CD8-positive, alpha-beta memory T cell (primary cell): ENCODE data around the gene CENPX. TPM values are rescaled to one million over a fixed set of nuclear protein-coding genes. Genes with fewer than 3 reads are reported as not detected.

Source experiments
- CTCF ChIA-PET: fragments of 350-600 bp; sonication (Branson Sonifier 250); formaldehyde crosslinking; loops from one replicate; lab custom pipeline; 2021; ENCODE audit warnings: antibody characterized with exemption; lab: Charles Lee
- POLR2A ChIA-PET: fragments of 350-600 bp; sonication (Branson Sonifier 250); formaldehyde crosslinking; loops from one replicate; lab custom pipeline; 2021; ENCODE audit warnings: antibody characterized with exemption; lab: Charles Lee
- DNase-seq, 5 donors: peaks; one replicate each; pipeline versions ENCODE4 v3.0.0 to v3.0.0-alpha.2; 2020 to 2022; ENCODE audit warnings: mixed read lengths in 1 of 5
- H3K27ac ChIP-seq: one replicate; pipeline ENCODE4 v1.7.0; 2013; ENCODE audit warnings: low read depth, mild to moderate bottlenecking, low read length, moderate library complexity
- H3K27me3 ChIP-seq: 2 replicates; pipeline ENCODE4 v1.7.0; 2013; ENCODE audit warnings: low read length, mild to moderate bottlenecking; ENCODE audit not compliant: insufficient read depth, poor library complexity, severe bottlenecking
- H3K36me3 ChIP-seq: 2 replicates; pipeline ENCODE4 v1.7.0; 2013; ENCODE audit warnings: mild to moderate bottlenecking, low read length, moderate library complexity; ENCODE audit not compliant: insufficient read depth
- H3K4me1 ChIP-seq: 2 replicates; pipeline ENCODE4 v1.7.0; 2013; ENCODE audit warnings: mild to moderate bottlenecking, low read length, moderate library complexity; ENCODE audit not compliant: insufficient read depth
- H3K4me3 ChIP-seq: 2 replicates; pipeline ENCODE4 v1.7.0; 2013; ENCODE audit warnings: mild to moderate bottlenecking, low read length
- H3K9me3 ChIP-seq: 2 replicates; pipeline ENCODE4 v1.7.0; 2013; ENCODE audit warnings: mild to moderate bottlenecking, low read length
- H3K27ac Mint-ChIP-seq, 8 donors: one replicate each; pipeline ENCODE4 v1.8.0; 2020 to 2021; ENCODE audit warnings: mixed read lengths in 8 of 8, mild to moderate bottlenecking in 6 of 8, inconsistent platforms in 3 of 8, moderate library complexity in 3 of 8
- H3K27me3 Mint-ChIP-seq, 2 donors: one replicate each; pipeline ENCODE4 v1.8.0; 2020 to 2021; ENCODE audit warnings: mixed read lengths in 2 of 2, mild to moderate bottlenecking in 1 of 2, moderate library complexity in 1 of 2
- H3K36me3 Mint-ChIP-seq, 3 donors: one replicate each; pipeline ENCODE4 v1.8.0; 2020 to 2021; ENCODE audit warnings: mixed read lengths in 3 of 3, inconsistent platforms in 1 of 3, mild to moderate bottlenecking in 1 of 3
- H3K4me1 Mint-ChIP-seq, 3 donors: one replicate each; pipeline ENCODE4 v1.8.0; 2020 to 2021; ENCODE audit warnings: mixed read lengths in 3 of 3, inconsistent platforms in 1 of 3, mild to moderate bottlenecking in 1 of 3
- H3K4me3 Mint-ChIP-seq, 7 donors: one replicate each; pipeline ENCODE4 v1.8.0; 2020 to 2021; ENCODE audit warnings: mixed read lengths in 7 of 7, mild to moderate bottlenecking in 6 of 7, moderate library complexity in 4 of 7, inconsistent platforms in 2 of 7
- H3K9me3 Mint-ChIP-seq, 5 donors: one replicate each; pipeline ENCODE4 v1.8.0; 2020 to 2022; ENCODE audit warnings: mixed read lengths in 5 of 5, mild to moderate bottlenecking in 3 of 5, moderate library complexity in 2 of 5, inconsistent platforms in 1 of 5
- polyA plus RNA-seq: library from polyadenylated mRNA; unstranded; fragments of 300-500 nt; fragmentation: Illumina TruSeq; gene quantifications from one replicate; pipeline ENCODE4 v1.2.3, GENCODE V29; 2021
- total RNA-seq, 2 experiments: library from RNA; stranded (reverse); gene quantifications; one replicate each; pipeline ENCODE4 v1.2.3, GENCODE V29; 2021

CENPX gene
- total and polyA plus RNA-seq, 3 experiments from 2014 or later: 56.7 to 158 (median 143) TPM

GRCh38 chr17:82023447-82024241 is 966 bp upstream of the CENPX start:
- POLR2A ChIA-PET: interaction anchor here (1.0 to 2.3 kb wide), 5 partner anchors 14 to 320 kb away, joined by 3 to 10 read pairs (median 6); partner anchors contain the start of genes DCXR, FASN and MRPL12
- H3K27ac Mint-ChIP-seq: peak overlapping the region in 3 of 8 donors; percentile 33 to 51 (median 50)
- Histone ChIP-seq H3K4me1 (peaks cover 26% of the 10 kb centered on the region), H3K36me3 (peaks cover 3% of the 10 kb centered on the region), H3K4me3 (peak overlapping the region; percentile 64), H3K9me3 (no peaks in the 10 kb centered on the region), H3K27me3 (no peaks in the 10 kb centered on the region), H3K27ac (peak overlapping the region; percentile 38)
- H3K4me1 Mint-ChIP-seq: peaks cover 17 to 34% (median 21%) of the 10 kb centered on the region in 3 donors
- peaks cover 0 to 2% of the 10 kb centered on the region in 2 donors for H3K27me3 Mint-ChIP-seq
- H3K36me3 Mint-ChIP-seq: peaks cover 0 to 3% (median 0%) of the 10 kb centered on the region in 3 donors
- DNase-seq: peak in 2 of 5 donors; percentile 14 to 15
- CTCF ChIA-PET: interaction anchor here (3.9 to 6.0 kb wide), 2 partner anchors 13 to 62 kb away, joined by 16 to 83 read pairs; partner anchors contain the start of genes DCXR and NOTUM
- H3K9me3 Mint-ChIP-seq: no peaks in the 10 kb centered on the region
- peak overlapping the region; percentile 75 to 93 (median 84) for H3K4me3 Mint-ChIP-seq

GRCh38 chr17:82022981-82023446 is 336 bp upstream of the CENPX start, which contains the start of gene LRRC45:
Gene LRRC45 (plus strand): TSS chr17:82023305. CDS start chr17:82023644, 339 bp downstream.
- Histone ChIP-seq H3K36me3 (peaks cover 6% of the 10 kb centered on the region), H3K4me1 (peaks cover 26% of the 10 kb centered on the region), H3K27ac (peak within 1 kb of the TSS; percentile 61), H3K27me3 (no peaks in the 10 kb centered on the region), H3K9me3 (no peaks in the 10 kb centered on the region), H3K4me3 (peak within 1 kb of the TSS; percentile 70)
- peak; percentile 99 to 100 (median 100) for DNase-seq
- POLR2A ChIA-PET: interaction anchor here (0.8 to 2.3 kb wide), 9 partner anchors 15 to 496 kb away, joined by 3 to 10 read pairs (median 5); partner anchors contain the start of genes CSNK1D, DCXR, FASN and FOXK2
- Mint-ChIP-seq H3K27ac (peak within 1 kb of the TSS in 6 of 8 donors; percentile 56 to 85 (median 70)), H3K9me3 (no peaks in the 10 kb centered on the region), H3K4me3 (peak within 1 kb of the TSS; percentile 83 to 93 (median 85)), H3K27me3 (peaks cover 0 to 2% of the 10 kb centered on the region in 2 donors), H3K36me3 (peaks cover 0 to 8% (median 0%) of the 10 kb centered on the region in 3 donors), H3K4me1 (peaks cover 17 to 34% (median 21%) of the 10 kb centered on the region in 3 donors)
- CTCF ChIA-PET: interaction anchor here (0.7 to 6.0 kb wide), 4 partner anchors 8 to 132 kb away, joined by 3 to 83 read pairs (median 20); partner anchors contain the start of genes DCXR, NOTUM and RAC3

GRCh38 chr17:82021900-82022309 is 773 bp downstream of the CENPX start:
- ChIA-PET CTCF (interaction anchor here (0.8 to 6.0 kb wide), 7 partner anchors 9 to 133 kb away, joined by 3 to 83 read pairs (median 5); partner anchors contain the start of genes DCXR, NOTUM and RAC3), POLR2A (interaction anchor here (0.9 to 2.3 kb wide), 5 partner anchors 16 to 251 kb away, joined by 3 to 10 read pairs (median 5); partner anchors contain the start of genes CSNK1D and DCXR)
- Histone ChIP-seq H3K36me3 (peaks cover 6% of the 10 kb centered on the region), H3K4me1 (peaks cover 26% of the 10 kb centered on the region), H3K4me3 (peak overlapping the region; percentile 70), H3K27ac (peak overlapping the region; percentile 61), H3K27me3 (no peaks in the 10 kb centered on the region), H3K9me3 (no peaks in the 10 kb centered on the region)
- H3K4me1 Mint-ChIP-seq: peaks cover 17 to 34% (median 21%) of the 10 kb centered on the region in 3 donors
- H3K27me3 Mint-ChIP-seq: peaks cover 0 to 2% of the 10 kb centered on the region in 2 donors
- H3K4me3 Mint-ChIP-seq: peak overlapping the region; percentile 83 to 93 (median 85)
- DNase-seq: no peak
- H3K36me3 Mint-ChIP-seq: peaks cover 0 to 8% (median 0%) of the 10 kb centered on the region in 3 donors
- H3K27ac Mint-ChIP-seq: peak overlapping the region in 5 of 8 donors; percentile 62 to 85 (median 71)
- H3K9me3 Mint-ChIP-seq: no peaks in the 10 kb centered on the region

GRCh38 chr17:82021107-82021899 is 1.4 kb downstream of the CENPX start:
- Mint-ChIP-seq H3K36me3 (peaks cover 0 to 8% (median 0%) of the 10 kb centered on the region in 3 donors), H3K27ac (peak overlapping the region in 6 of 8 donors; percentile 56 to 85 (median 70)), H3K9me3 (no peaks in the 10 kb centered on the region), H3K4me1 (peaks cover 17 to 34% (median 21%) of the 10 kb centered on the region in 3 donors), H3K4me3 (peak overlapping the region; percentile 83 to 93 (median 85)), H3K27me3 (peaks cover 0 to 2% of the 10 kb centered on the region in 2 donors)
- ChIA-PET CTCF (interaction anchor here (0.8 to 6.0 kb wide), 7 partner anchors 10 to 134 kb away, joined by 3 to 83 read pairs (median 5); partner anchors contain the start of genes DCXR, NOTUM and RAC3), POLR2A (interaction anchor here (1.4 to 1.7 kb wide), 2 partner anchors 61 to 151 kb away, joined by 5 to 12 read pairs; partner anchors contain the start of gene NOTUM)
- H3K4me3 ChIP-seq: peak overlapping the region; percentile 70
- H3K9me3 ChIP-seq: no peaks in the 10 kb centered on the region
- peaks cover 26% of the 10 kb centered on the region for H3K4me1 ChIP-seq
- DNase-seq: peak in 4 of 5 donors; percentile 20 to 72 (median 50)
- H3K27ac ChIP-seq: peak overlapping the region; percentile 61
- H3K36me3 ChIP-seq: peaks cover 6% of the 10 kb centered on the region
- H3K27me3 ChIP-seq: no peaks in the 10 kb centered on the region

- H3K27me3 ChIP-seq: no peaks in the 10 kb centered on the region
- Mint-ChIP-seq H3K9me3 (no peaks in the 10 kb centered on the region), H3K27me3 (peaks cover 0 to 2% of the 10 kb centered on the region in 2 donors), H3K4me1 (peaks cover 17 to 34% (median 21%) of the 10 kb centered on the region in 3 donors), H3K4me3 (peak overlapping the region in 5 of 7 donors; percentile 12 to 85 (median 61)), H3K36me3 (peaks cover 0 to 8% (median 0%) of the 10 kb centered on the region in 3 donors), H3K27ac (peak overlapping the region in 1 of 8 donors; percentile 70)
- DNase-seq: no peak
- peaks cover 6% of the 10 kb centered on the region for H3K36me3 ChIP-seq
- no peak overlapping the region for H3K27ac ChIP-seq
- no peaks in the 10 kb centered on the region for H3K9me3 ChIP-seq
- ChIA-PET POLR2A (interaction anchor here (1.4 kb wide), 1 partner anchor 60 kb away, joined by 12 read pairs; the partner anchor contains the start of gene NOTUM), CTCF (interaction anchor here (1.0 to 6.0 kb wide), 12 partner anchors 11 to 134 kb away, joined by 3 to 83 read pairs (median 4); partner anchors contain the start of genes DCXR, NOTUM, PYCR1 and RAC3)
- H3K4me1 ChIP-seq: peaks cover 26% of the 10 kb centered on the region
- H3K4me3 ChIP-seq: no peak overlapping the region
Observed at GRCh38 chr17:82020572-82021106, 2.0 kb downstream of the CENPX start.

- H3K9me3 Mint-ChIP-seq: no peaks in the 10 kb centered on the region
- H3K27me3 Mint-ChIP-seq: peaks cover 0 to 2% of the 10 kb centered on the region in 2 donors
- peaks cover 6% of the 10 kb centered on the region for H3K36me3 ChIP-seq
- H3K4me3 ChIP-seq: no peak overlapping the region
- peak overlapping the region in 1 of 8 donors; percentile 71 for H3K27ac Mint-ChIP-seq
- peak; percentile 38 to 73 (median 49) for DNase-seq
- no peak overlapping the region for H3K27ac ChIP-seq
- no peaks in the 10 kb centered on the region for H3K9me3 ChIP-seq
- POLR2A ChIA-PET: interaction anchor here (1.4 kb wide), 1 partner anchor 60 kb away, joined by 12 read pairs; the partner anchor contains the start of gene NOTUM
- CTCF ChIA-PET: interaction anchor here (1.0 to 6.0 kb wide), 9 partner anchors 10 to 102 kb away, joined by 3 to 83 read pairs (median 4); partner anchors contain the start of genes DCXR, NOTUM, PYCR1 and RAC3
- peaks cover 0 to 8% (median 0%) of the 10 kb centered on the region in 3 donors for H3K36me3 Mint-ChIP-seq
- peaks cover 17 to 34% (median 21%) of the 10 kb centered on the region in 3 donors for H3K4me1 Mint-ChIP-seq
- no peaks in the 10 kb centered on the region for H3K27me3 ChIP-seq
- peaks cover 26% of the 10 kb centered on the region for H3K4me1 ChIP-seq
- H3K4me3 Mint-ChIP-seq: peak overlapping the region in 1 of 7 donors; percentile 61
Observed at GRCh38 chr17:82019690-82020571, 2.7 kb downstream of the CENPX start.
